HUDEP-2 (cell line): Measurements from ENCODE around the gene ITPRIPL2.

Experiments
- DNase-seq, 76 experiments: peaks; one replicate each; lab custom pipeline; 2025; ENCODE audit not compliant: unreplicated experiment in 76 of 76; lab: John Stamatoyannopoulos, UW

Gene ITPRIPL2

DNA sequence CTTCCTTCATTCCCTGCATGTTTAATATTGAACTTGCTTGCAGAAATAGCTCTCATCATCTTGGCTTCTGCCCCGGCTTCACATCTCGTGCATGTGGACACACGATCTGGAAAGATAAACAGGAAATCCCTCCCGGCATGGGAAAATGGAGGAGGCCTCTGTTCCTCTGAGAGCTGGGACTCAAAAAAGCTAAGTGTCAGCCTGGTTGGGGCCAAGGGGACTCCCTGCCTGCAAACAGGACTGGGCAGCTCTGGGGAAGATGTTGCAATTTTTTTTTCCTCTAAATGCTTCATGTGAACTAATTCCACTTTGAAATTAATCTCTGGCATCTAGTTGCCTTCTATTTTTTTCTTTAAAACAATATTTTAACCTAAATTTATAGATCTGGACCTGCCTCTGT, 24.8 kb downstream of the ITPRIPL2 start:
- DNase-seq: no peak

DNA sequence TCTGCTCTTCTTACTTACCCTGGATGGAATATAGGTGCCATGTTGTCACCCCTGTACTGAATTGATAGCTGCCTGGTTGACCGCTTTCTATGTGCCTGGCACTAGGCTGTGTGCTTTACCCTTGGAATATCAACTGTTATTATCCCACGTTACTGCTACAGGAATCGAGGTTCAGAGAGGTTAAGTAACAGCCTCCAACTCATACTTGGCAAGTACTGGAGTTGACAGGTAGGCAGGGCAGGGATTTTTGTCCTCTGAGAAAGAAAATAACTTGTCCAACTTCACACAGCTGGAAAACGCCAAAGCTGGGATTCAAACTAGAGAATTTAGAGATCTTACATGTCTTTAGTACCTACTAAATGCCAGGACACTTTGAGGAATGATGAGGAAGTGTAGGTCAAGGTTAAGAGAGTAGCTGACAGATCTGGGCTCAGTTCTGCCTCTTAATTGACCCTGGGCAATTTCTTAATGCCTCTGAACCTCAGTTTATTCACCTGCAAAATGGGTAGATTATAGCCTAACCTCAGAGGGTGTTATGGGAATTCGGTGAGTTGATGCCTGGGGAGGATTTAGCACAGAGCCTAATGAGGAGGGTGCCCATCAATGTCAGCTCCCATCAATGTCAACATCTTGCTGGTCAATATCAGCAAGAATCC, 25.8 kb downstream of the ITPRIPL2 start:
- no peak for DNase-seq

DNA sequence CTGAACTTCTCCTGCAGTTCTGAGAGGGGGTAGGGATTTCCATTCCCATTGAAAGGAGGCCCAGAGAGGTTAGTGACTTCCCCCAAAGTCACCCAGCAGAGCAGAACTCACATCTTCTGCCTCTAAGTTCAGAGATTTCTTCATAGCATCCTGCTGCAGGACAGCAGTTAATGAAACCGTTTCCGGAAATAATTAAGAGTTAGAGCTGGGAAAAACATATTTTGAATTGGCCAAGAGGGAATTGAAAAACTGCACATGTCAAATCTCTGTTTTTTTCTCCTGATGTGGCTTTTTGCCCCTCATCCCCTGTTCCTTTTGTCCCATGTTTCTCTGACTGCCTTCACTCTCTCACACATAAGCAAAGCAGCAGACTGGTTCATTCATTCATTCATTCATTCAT, 26.6 kb downstream of the ITPRIPL2 start:
- no peak for DNase-seq

DNA sequence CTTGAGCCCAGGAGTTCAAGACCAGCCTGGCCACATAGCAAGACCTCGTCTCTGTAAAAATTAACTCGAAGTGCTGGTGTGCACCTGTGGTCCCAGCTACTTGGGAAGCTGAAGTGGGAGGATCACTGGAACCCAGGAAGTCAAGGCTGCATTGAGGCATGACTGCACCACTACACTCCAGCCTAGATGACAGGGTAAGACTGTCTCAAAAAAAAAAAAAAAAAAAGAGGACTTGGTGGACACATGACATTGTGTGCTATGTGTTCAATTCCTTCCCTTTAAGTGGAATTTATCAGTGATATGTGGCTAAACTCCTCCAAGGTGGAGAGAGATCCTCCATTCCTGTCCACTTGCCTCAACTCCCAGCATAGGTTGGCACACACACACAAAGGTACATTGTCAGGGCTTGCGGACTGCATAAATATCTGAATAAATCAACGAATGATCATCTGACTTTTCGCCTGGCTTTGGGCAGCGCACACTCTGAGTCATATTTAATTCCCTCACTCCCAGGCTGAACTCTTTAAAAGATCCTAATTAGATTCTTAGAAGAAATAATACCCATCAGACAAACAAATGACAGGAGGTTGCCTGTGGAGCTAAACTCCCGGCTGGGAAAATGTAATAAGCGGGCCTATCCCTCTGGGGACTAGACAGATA, 29.3 kb downstream of the ITPRIPL2 start:
- no peak for DNase-seq

DNA sequence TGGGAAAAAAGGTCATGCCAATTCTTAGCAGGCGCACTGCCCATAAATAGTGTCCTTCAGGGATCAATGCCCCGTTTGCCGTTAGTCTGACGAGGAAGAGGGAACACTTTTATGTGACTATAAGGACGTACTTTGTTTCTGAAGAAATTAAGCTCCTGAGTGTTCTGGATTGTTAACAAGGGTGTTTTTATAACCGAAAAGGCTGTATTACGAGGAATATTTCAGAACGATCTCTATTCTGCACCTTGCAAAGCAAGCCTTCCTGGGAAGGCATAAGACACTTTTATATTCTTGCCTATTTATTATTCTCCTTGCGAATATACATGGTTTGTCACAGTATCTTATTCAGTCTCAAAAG, 29.8 kb downstream of the ITPRIPL2 start:
- no peak for DNase-seq

DNA sequence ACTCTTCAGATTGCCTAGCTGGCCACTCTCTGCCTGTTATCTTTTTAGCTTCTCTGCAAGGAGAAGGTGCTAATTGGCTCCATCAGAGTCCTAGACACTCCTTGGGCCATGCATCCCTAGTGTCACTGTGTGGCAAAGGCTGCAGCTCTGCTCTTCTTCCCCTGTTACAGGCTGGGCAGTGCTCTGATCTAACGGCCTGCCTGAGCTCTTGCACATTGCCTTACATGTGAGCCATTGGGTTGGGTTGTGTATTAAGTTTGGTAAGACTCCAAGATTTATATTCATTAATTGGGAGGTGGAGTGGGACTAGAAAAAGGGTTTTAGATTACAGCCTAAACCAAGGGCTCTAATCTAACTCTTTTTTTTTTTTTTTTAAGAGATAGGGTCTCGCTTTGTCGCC, 31.2 kb downstream of the ITPRIPL2 start:
- no peak for DNase-seq

DNA sequence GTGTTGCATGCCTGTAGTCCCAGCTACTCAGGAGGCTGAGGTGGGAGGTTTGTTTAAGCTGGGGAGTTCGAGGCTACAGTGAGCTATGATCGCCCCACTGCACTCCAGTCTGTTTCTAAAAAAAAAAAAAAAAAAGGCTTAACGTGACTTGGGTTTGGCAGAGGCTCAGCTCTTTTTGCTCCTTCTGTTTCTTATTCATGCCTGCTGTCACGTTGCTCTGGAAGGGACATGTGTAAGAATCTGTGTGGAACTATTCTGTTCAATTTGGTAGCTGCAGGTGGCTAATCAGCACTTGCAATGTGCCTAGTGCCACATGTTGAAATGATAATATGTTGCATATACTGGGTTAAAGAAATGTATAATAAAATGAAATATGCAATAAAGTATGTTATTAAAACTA, 33.4 kb downstream of the ITPRIPL2 start:
- no peak for DNase-seq

DNA sequence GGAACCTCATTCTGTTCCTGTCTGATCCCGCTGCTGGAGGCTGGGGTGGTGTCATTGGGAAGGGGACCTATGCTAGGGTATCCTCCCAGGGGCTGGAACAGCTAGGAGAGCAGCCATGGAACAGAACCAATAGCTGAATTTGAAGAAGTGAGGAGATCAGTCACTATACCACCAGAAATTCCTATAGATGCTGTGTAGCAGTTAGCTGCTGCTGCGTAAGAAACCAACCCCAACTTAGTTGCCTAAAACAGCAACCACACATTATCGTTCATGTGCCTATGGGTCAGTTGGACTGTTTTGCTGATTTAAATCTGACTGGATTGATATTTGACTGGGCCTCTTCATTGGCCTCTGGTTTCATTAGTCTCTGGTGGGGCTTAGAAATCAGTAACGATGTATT, 33.9 kb downstream of the ITPRIPL2 start:
- DNase-seq: no peak

DNA sequence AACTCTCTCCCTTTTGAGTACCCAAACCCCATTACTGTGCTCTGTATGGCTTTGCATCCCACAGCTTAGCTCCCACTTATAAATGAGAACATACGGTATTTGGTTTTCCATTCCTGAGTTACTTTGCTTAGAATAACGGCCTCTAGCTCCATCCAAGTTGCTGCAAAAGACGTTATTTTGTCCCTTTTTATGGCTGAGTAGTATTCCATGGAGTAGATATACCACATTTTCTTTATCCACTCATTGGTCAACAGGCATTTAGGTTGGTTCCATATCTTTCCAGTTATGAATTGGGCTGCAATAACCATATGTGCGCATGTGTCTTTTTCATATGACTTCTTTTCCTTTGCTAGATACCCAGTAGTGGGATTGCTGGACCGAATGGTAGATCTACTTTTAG, 34.4 kb downstream of the ITPRIPL2 start:
- no peak for DNase-seq

DNA sequence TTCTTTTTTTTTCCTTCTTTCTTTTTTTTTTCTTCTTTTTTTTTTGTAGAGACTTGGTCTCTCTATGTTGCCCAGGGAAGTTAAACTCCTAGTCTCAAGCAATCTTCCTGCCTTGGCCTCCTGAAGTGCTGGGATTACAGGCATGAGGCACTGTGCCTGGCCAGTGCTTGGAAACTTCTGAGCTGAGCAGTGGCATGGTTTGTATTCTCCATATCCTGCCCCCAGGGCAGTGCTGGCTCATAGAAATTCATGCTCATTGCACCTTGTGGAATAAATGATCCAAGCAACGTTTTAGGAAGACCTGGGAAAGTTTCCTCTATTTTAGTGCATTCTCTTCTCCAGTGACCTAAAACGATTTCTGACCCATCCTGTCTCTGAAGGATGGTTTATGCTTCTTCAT, 37.5 kb downstream of the ITPRIPL2 start:
- no peak for DNase-seq

DNA sequence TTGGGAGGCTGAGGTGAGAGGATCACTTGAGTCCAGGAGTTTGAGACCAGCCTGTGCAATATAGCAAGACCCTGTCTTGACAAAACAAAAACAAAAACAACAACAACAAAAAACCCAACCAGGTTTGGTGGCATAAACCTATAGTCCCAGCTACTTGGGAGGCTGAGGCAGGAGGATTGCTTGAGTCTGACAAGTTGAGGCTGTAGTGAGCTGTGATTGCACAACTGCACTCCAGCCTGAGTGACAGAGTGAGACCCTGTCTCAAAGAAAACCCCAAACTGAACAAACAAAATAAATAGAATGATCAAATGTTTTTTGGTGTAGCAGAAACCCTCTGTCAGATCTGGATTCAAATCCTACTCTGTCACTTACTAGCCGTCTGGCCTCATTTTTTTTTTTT, 38.3 kb downstream of the ITPRIPL2 start:
- no peak for DNase-seq

DNA sequence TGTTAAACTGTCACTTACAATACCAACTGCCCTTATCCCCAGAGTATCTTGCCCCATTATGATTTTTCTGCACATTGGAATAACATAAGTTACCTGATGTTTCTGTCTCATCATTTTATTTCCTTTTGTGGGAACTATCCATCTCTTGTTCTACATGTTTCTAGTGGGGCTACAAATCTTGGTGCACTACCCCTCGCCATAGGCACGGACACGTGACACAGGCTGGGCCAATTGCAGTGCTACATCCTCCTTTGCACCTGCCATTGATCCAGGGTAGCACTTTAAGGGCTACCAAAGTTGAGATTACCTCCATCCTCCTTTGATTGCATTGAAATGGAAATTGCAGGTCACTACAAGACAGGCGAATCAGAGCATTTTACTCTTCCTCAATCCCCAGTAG, 40.1 kb downstream of the ITPRIPL2 start:
- DNase-seq: peak in 1 of 76 experiments; percentile 3

DNA sequence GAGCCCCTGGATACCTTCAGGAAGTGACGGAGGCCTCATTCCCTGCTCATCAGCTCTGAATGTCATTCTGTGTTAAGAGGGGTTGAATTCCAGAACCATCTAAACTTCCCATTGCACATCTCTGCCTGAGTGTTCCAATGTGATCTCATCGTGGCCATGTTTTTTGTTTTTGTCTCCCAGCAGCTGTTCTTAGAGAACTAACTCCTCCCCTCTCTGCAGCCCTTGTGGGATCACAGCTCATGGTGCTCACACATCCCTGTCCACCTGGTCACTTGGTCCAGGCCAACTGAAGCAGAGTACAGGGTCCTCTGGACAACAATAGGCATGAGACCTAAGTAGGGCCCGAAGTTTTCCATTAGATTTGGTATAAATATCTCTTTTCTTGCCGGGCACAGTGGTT, 48.3 kb downstream of the ITPRIPL2 start:
- no peak for DNase-seq

DNA sequence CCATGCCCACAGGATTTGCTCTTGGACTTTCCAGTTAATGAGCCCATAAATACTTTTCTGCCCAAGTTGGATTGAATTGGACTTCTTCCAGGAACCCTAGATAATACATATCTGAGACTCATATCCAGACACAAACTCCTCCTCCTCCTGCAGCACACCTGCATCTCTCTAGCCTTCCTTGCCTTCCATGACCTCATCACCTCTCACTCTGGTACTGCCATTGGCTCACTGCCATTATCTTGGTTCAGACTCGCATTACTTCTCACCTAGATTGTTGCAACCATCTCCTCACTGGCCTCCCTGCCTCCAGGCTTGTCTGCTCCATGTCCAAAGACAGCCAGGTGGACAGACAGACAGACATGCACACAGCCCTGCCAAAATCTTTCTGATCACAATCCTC, 49.5 kb downstream of the ITPRIPL2 start:
- DNase-seq: no peak

DNA sequence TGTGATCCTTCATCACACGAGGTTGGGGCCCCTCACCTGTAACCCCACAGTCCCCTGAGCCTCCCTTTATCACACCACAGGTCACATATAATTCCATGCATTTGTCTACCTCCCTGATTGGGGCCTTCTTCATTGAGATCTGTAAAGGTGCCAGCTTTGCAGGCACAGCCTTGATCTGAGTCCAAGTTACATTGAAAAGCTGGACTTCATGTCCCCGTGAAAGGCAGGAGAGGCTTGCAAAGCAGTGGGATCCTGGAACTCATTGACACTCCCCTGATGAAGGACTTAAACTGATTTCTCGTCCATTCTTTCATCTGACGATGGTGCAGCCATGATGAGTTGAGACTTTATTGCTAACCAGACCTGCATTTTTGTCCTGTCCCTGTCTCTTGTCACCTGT, 50.5 kb downstream of the ITPRIPL2 start:
- DNase-seq: no peak

DNA sequence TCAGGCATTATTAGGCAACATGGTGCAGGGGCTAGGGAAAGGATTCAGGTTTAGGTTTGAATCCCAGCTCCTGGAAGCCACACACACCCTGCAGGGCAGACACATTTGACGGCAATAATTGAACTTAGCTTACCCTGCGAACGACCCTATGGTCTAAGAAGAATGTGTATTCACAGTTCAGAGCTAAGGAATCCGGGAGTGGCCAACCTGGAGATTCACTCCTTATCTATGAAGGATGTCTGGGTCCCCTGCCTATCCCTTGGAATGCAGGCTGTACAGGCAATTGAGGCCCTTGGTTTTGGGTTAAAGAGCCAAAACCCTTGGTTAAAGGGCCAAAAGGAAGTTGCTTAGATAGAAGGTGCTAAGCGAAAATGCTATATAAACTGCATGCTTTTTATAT, 51.3 kb downstream of the ITPRIPL2 start:
- no peak for DNase-seq

DNA sequence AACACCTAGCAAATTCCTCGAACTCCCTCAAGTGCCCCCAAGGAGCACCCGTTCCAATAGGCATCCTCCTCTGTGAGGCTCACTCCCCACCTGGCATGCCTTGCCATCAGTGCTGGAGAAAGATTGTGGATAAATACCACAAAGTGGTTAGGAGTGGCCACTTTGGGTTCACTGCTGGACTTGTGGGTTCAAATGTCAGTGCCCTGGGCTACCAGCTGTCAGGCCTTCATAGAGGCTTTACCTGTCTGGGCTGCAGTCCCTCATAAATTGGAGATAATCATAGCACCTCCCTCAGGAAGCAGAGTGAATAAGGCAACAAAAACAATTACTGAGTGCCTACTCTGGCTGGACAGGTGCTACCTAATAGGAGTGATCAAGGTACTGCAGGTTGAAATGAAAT, 52.7 kb downstream of the ITPRIPL2 start:
- DNase-seq: no peak

DNA sequence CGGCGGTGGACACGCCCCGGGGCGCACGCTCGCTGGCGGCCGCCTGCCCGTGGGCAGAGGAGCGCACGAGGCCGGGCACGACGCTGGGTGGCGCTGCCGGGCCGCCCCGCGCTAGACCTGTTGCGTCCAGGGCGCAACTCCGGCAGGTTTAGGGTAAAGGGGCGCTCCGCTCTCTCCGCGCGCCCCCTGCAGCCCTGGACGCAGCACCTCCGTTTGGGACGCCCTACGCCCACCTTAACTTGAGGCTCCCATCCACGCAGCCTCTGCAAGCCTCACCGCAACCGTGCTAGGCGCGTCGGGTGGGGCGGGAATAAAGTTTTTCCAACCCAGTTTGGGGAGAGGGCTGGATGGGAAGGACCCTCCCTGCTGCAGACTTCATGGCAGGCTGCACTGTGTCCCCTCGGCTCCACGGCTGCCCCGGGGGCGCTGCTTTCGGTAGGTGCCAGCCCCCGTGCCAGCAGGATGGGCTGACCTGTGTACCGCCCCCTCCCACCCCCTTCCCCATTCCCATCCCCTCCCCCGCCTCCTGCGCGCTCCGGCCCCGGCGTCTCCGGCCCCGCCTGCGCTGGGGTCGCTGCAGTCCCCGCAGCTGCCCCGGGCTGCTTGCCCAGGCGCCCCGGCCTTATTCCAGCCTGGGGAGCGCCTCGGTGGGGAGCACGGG, 54.1 kb downstream of the ITPRIPL2 start, which contains the start of gene SYT17:
Gene SYT17 (plus strand): TSS at position 531 of the 661 bp plus-strand sequence. CDS start 407 bp downstream, outside the sequence.
- peak in 40 of 76 experiments; percentile 1 to 47 (median 16) for DNase-seq

DNA sequence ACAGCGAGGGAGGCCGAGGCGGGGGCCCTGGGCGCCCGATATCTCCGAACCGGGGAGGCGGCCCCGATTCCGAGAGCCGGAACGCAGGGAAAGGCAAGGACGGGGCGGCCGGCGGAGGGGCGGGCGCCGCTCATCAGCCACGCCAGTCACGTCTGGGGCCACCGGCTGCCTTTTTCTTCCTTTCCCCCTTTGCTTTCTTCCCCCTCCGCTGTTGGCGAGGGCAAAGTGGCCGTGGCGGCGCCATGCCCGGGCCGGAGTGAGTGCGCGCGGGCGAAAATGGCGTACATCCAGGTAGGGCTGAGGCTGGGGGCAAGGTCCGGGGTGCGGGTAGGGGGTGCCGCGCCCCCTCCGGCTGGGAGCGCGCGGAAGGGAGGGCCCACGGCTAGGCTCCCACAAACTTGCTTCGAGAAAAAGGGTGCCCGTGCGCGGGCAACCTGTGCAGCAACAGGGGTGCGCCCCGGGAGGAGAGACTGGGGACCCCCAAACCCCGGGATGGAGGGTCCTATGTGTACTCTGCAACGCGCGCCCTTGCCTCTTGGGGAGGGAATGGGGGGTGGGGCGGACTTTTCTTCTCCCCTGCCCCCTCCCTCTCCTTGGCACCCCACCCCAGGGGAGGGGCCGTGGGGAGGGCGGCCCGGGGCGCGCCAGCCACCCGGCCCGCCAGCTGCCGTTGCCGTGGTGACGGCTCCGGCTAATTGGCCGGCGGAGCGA, 54.8 kb downstream of the ITPRIPL2 start:
- DNase-seq: no peak

DNA sequence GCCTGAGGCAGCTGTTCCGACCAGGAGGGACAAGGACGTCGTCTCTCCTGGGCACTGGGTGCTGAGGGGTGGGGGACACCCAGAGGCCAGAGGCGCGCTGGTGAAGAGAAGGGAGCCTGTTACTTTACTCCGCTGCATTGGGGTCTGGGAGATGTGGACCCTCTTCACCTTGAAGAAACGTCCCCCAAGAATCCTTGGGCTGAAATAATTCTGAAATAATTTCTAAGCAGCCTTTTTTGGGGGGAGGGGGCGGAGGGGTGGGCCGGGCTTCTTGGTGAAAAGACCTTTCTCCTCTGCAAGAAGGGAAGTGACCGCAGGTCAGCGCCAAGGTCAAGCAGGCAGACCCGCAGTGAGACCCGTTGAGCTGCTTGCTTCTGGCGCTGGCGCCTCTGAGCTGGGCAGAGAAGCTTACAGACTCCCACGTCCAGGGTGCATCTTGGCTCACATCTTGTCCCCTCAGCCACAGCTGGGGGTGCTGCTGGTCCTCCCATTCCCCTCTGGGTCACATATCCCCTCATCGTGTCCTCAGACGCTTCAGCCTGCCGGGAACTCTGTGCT, 55.4 kb downstream of the ITPRIPL2 start:
- no peak for DNase-seq

DNA sequence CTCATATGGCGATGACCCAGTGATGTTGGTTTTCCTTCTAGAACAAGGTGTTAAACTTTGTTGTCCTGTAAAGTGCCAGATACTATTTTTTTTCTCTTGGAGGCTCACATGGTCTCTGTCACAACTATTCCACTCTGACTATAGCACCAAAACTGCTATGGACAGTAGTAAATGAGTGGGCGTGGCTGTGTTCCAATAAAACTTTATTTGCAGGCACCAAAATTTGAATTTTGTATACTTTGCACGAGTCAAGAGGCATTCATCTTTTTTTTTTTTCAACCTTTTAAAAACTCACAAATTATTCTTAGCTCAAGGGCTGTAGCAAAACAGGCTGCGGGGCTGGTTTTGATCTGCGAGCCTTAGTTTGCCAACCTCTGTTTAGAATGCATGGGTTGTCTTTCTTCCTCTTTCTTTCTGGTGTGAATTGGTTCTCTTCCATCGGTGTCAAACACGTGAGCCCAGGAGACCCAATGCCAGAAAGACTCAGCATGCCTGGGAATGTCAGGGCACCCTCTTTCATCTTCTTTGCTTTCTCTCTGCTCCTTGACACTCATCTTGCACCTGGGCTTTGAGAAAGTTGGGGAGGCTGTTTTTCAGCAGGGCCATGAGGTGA, 56.4 kb downstream of the ITPRIPL2 start:
- DNase-seq: no peak
